Lower leg skin (tissue), 3 donors: ENCODE results near the gene ALOX15.

Experiments
- CTCF ChIP-seq, 3 donors: fragments of 450-650 bp; IDR thresholded peaks; one replicate each; pipeline ENCODE4 v1.5.1; 2016; ENCODE audit warnings: antibody characterized with exemption in 3 of 3, mild to moderate bottlenecking in 3 of 3, moderate library complexity in 2 of 3
- POLR2A ChIP-seq, 2 donors: fragments of 450-650 bp; IDR thresholded peaks; one replicate each; pipeline ENCODE4 v1.6.1; 2016 to 2017; ENCODE audit warnings: antibody characterized with exemption in 2 of 2, mild to moderate bottlenecking in 1 of 2, moderate library complexity in 1 of 2

GRCh38 chr17:4634976-4635375, 6.5 kb downstream of the ALOX15 start:
- TF ChIP-seq CTCF (IDR thresholded peaks at IDR 0.05) (no peak), POLR2A (IDR thresholded peaks at IDR 0.05) (no peak)
